CD4-positive, alpha-beta T cell treated with Interleukin-15 for 1 hour (primary cell): ENCODE data around the gene PYCR2.

Source experiments
- DNase-seq: peaks from one replicate; pipeline ENCODE4 v3.0.0-alpha.2; 2020

The PYCR2 gene

DNA sequence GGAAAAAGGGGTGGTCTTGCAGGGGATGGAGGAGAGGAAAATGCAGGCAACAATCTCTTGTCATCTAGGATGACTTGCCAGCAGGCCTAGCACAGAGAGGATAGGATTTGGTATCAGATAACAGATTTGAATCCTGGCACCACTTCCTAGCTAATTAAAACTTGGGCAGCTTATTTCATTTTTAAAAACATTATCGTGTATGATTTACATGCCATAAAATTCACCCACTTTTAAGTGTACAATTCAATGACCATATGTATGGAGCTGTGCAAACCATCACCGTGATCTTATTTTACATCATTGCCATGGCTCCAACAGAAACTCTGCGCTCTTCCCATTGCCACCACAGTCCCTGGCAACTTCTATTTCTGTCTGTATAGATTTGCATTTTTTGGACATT lies 6.9 kb downstream of the PYCR2 start:
- no peak for DNase-seq

DNA sequence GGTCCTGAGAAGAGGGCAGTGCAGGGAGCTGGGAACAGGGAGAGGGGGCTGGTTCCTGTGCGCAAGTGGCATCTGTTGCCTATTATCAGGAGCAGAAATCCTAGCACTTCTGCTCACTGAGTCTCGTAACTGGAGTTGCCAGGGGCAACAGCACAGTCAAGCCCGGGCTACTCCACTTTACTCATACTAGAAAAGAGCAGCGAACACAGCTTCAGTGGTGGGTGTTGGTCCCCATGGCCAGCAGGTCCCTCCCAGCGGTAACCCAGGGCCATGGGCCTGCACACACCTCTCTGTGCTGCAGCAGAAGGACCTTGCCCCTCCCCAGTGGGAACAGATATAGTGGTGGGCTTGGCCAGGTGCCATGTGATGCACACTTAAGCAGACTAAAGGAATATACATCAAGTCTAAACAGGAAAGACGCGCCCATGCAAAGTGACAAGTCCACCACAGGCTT lies 8.5 kb downstream of the PYCR2 start:
- DNase-seq: no peak

DNA sequence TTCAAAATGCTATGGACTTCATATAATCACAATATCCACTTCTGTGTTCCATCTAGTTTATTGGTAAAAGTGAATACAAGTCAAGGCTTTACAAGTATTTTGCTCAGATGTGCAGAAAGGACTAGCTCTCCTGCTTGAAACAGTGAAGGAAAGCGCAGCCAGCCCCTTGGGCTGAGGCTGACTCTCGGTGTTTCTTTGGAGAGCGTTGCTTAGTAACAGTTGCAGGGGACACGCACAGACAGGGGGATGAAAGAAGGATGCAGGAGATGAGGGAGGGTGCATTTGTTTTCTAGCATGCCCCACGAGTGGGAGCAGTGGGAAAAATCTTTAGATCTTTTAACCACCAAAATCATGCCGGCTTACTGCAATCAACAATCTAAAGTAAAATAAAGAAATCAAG lies 9.1 kb downstream of the PYCR2 start:
- no peak for DNase-seq

DNA sequence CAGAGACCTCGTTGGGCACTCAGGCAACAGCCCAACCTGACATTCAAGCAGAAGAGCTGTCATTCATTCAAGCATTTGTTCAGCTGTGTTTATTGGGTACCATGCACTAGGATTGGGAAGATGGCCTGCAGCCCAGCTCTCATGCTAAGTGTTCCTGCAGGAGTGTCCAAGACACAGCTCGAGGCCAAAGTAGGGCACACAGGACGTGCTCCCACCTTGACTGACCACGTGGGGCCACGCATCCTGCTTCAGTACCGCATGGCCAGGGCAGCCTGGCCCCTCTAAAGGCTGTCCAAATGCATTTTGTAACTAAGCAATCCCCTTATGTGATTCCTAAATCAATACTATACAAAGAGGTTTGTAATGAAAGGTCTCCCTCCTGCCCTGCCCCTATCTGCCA lies 9.7 kb downstream of the PYCR2 start:
- no peak for DNase-seq

DNA sequence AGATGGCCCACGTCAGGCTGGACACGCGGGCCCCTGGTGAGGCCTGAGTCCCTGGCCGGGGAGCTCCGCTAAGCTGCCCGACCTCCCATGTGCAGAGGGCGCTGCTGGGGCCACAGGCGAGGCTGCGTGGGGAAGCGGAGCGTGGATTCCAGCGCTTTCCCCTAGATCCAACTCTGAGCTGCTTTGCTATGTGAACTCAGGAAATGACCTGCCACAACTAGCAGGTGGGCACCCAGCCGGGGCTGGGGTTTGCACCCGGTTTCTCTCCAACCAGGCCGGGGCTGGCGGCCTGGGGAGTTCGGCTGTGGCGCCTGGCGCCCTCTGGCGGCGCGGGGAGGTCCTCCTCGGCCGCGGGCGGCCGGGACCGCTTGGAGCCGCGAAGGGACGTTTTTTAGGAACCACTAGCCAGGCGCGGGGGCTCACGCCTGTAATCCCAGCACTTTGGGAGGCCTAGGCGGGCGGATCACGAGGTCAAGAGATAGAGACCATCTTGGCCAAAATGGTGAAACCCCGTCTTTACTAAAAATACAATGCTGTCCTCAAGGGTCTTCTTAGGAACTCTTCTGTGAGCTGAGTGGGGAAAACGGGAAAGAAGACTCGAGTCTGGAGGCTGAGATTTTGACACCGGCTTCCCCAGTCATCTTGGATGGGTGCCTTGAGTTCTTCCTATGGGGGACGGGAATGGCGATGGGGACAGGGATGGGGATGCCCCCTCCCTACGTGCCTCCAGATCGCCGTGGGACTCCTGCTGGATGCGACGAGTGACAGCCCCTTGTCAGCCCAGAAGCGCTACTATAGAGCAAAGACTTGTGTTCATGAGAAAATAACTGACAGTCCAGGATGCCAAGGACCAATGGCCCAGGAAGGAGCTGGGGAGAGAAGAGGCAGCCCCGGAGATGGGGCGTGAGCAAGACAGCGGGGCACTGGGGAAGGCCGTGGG lies 12.6 kb downstream of the PYCR2 start:
- peak; percentile 71 for DNase-seq

DNA sequence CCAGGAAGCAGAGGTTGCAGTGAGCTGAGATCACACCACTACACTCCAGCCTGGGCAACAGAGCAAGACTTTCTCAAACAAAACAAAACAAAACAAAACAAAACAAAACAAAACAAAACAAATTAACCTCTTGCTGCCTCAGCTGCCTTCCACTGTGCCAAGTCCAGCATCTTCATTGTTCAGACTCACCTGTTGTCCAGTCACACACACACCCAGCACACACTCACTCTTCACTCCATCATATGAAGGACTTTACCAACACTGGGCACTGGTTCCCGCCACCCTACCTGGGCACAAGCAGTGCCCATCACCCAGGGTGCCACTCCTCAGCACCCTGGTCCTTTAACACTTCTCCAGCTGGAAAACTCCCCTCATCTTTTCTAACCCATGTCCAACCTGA lies 14.6 kb downstream of the PYCR2 start:
- no peak for DNase-seq

DNA sequence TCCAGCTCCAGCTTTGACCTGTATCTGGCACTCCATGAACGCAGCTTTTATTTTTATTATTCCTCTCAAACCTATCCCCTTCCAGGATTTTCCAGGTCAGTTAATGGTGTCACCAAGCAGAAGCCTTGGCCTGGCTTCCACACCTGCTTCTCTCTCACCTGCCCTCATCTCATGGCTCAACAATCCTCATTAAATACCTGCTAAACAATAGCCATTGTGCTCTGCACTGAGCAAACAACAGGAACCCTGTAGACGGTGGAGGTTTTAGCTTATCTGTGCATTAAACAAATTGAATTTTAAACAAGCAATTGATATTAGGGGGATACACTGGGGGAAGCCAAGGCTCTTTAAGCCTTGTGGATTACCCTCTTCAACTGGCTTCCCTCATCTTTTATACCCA lies 15.3 kb downstream of the PYCR2 start:
- DNase-seq: no peak

DNA sequence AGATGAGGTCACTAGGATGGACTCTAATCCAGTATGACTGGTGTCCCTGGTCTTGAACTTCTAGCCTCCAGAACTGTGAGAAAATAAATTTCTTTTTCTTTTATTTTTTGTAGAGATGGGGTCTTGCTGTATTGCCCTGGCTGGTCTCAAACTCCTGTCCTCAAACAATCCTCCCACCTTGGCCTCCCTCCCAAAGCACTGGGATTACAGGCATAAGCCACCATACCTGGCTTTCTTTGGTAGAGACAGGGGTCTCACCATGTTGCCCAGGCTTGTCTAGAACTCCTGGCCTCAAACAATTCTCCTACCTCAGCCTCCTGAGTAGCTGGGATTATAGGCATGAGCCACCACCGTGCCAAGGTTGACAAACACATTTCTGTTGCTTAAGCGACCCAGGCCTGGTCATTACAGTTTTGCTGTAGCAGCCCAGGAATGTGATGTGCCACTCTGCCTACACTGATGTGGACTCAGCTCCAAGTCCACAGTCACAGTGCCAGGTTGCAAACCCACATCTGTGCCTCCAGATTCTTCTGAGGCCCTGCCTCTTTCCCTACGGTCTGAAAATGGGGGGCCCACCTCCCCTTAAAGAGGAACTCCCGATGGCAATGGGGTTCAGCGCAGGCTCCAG lies 15.9 kb downstream of the PYCR2 start:
- no peak for DNase-seq

DNA sequence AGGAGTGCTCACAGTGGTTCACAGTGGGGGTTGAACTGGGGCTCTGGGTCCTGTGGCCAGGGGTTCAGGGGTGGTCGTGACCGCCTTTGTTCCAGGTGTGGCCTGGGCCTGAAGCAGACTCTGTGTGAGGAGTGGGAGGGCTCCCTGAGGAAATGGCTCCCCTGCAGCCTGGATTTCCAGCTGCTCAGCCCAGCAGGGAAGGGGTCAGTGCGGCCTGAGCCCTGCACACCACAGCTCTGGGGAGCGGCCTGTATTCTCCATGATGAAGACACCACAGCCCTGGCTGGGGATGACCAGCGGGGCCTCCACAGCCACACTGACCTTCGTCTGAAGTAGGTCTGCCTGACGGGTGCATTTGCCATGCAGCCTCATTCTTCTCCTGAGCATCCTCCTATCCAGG lies 16.7 kb downstream of the PYCR2 start:
- no peak for DNase-seq

DNA sequence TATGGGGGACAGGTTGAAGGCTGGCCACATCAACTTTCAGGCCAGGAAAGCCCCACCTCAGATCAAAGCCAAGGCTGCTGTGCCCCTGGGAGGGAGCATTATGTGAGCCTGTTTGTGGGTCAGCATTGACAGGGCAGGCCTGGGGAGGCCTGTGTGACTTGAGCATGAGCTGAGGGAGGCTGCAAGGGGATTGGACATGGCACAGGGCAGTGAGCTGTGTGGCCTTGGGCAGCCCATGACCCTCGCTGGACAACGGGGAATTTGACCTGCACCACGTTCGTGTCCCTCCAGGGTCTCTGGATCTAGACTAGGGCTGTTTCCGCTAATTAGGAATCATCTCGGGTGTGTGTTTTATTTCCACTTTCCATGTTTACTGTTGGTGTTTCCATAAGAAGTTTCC lies 17.6 kb downstream of the PYCR2 start:
- no peak for DNase-seq

DNA sequence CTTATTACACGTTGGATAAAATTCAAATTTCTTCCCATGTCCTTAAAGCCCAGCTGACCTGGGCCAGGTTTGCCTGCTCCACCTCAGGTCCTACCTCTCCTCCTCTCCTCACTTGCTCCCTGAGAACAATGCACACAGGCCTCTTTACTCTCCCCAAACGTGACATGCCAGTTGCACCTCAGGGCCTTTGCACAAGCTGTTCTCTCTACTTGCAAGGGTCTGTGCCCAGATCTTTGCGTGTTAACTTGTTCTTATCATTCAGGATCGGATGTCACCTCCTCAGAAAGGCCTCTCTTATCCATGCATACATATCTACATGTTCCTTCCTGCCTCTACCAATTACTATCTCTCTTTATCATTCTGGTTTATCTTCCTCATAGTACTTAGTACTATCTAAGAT lies 20.4 kb downstream of the PYCR2 start:
- DNase-seq: no peak

DNA sequence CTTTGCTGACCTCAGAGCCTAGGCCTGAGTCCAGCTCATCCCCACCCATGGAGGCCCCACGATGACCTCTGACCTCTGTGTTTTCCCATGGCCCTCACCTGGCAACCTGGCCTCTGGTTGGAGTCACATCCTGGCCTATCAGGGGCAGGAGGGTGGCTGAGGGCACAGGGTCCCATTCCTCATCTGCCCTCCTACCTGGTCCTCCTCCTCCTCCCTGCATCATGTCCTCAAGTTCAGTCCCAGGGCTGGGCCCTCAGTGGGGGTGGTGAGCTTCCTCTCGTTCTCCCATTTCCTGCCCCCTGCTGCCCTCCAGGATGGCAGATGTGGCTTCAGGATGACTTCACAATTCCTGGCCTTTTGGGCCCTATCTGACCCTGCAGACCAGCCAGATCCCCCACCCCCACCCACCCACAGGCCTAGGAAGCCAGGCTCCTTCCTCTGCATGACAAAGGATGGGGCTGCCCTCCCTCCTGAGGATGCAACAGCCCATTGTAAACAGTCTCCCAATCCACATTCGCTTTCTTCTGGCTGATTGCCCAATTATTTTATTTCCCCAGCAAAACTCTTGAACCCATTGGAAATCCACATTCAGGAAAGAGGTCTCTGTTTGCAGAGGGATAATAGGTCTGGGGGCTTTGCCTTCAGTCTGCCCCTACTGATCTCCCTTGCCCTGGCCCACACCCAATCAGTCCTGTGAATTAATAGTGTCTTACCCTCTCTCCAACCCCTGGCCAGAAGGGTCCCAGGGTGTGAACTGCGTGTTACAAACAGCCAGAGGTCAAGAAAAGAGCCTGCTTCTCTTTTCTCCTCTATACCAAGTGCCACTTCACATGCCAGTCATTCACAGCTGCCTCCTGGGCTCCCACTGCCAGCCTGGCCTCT lies 24.8 kb downstream of the PYCR2 start:
- DNase-seq: no peak

DNA sequence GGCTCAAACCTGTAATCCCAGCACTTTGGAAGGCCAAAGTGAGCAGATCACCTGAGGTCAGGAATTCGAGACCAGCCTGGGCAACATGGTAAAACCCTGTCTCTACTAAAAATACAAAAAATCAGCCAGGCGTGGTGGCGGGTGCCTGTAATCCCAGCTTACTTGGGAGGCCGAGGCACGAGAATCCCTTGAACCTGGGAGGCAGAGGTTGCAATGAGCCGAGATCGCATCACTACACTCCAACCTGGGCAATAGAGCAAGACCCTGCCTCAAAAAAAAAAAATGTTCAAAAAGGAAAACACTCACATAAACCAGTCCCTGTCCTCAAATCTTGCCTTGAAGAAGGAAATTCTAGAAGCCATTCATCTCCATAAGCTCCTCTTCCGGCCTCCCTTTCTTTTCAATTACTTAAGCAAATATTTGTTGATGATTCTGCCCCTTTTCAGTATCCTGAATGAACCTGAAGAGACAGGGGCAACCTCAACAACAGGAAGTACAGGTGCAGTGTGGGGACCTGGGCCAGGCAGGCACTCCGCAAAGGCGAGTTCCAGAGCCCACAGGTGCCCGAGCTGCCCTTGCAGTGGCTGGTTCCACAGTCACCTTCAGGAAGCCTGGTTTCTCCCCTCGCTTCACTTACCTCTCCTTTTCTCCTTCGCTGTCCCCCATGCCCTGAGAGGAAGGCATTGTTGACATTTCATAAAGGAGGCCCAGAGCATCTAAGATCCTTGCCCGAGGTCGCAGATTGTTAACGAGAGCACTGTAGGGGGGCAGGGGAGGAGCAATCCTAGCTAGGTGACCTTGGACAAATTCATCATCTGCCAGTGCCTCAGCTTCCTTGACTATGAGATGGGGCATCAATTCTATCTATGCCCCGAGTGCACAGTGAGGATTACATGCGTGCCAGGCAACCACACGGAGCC lies 26.2 kb downstream of the PYCR2 start:
- peak; percentile 58 for DNase-seq

DNA sequence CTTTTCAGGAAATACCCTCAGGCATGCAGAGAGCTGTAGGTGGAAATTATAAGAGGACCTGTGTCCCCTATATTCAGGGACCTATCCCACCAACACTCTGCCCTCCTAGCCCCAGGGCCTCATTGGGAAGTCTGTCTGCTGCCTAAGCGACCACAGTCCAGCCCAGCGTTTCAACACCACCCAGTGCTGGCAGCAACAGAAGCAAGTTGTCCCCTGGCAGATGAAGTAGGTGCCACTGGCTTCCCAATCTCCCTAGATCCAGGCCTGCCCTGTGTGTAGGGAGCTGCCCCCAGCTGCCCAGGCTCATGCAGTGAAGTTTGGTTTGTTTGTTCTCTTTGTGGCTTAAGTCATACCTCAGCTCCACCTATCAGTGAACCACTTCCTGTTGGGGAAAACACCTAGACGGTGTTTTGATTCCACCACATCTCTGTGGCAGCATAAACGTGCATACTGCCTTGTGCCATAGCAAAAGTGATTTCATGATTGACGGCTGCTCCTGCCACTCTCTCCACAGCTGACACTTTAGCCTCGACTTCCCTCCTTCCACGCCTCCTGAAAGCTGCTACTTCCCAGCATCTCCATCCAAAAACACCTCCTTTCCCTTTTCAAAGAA lies 27.0 kb downstream of the PYCR2 start:
- DNase-seq: peak; percentile 85

DNA sequence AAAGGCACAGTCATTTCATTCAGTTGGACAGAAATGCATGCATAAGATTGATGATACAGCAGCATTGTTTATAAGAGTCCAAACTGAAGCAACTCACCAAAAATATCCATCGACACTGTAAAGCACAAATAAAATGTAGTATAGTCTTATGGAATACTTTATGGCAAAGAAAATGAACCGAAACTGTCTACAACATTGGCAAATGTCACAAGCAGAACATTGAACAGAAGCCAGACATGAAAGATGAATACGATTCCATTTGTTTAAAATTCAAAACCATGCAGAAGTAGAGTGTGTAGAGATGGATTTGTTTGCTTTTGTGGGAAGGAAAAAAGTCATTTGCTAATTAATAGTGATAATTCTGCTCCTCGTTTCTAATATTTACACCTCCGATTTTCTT lies 27.6 kb downstream of the PYCR2 start:
- DNase-seq: no peak

DNA sequence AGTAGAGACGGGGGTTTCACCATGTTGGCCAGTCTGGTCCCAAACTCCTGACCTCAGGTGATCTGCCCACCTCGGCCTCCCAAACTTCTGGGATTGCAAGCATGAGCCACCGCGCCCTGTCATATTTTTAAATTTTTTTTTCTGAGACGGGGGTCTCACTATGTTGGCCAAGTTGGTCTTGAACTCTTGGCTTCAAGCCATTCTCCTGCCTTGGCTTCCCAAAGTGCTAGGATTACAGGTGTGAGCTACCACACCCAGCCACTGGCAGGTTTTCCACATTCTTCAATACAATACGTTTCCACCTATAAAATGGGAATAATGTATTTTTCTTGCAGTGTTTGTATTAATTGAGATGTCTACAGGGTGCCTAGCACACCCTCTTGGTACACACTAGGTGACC lies 31.7 kb downstream of the PYCR2 start:
- DNase-seq: no peak

DNA sequence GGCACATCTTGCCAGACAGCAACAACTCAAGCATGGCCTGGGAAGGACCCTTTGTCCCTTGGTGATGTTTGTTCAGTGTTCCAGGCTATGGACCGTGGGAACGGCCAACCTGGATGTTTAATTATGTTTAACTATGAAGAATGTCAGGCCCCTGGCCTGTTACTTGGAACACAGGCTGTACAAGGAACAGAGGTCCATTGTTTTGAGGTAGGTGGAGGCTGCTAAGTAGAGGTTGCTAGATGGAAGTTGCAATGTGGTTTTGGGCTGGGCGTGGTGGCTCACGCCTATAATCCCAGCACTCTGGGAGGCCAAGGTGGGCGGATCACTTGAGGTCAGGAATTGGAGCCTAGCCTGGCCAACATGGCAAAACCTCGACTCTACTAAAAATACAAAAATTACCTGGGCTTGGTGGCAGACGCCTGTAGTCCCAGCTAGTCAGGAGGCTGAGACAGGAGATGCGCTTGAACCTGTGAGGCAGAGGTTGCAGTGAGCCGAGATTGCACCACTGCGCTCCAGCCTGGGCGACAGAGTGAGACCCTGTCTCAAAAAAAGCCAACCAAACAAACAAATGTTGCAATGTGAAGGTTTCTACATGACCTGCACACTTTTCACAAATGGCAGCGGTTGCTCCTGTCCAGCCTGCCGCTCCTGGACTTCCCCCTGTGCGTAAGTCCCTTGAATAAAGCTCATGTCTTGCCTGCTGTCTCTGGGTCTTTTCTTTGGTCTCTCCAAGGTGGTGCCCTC lies 32.6 kb downstream of the PYCR2 start:
- no peak for DNase-seq

DNA sequence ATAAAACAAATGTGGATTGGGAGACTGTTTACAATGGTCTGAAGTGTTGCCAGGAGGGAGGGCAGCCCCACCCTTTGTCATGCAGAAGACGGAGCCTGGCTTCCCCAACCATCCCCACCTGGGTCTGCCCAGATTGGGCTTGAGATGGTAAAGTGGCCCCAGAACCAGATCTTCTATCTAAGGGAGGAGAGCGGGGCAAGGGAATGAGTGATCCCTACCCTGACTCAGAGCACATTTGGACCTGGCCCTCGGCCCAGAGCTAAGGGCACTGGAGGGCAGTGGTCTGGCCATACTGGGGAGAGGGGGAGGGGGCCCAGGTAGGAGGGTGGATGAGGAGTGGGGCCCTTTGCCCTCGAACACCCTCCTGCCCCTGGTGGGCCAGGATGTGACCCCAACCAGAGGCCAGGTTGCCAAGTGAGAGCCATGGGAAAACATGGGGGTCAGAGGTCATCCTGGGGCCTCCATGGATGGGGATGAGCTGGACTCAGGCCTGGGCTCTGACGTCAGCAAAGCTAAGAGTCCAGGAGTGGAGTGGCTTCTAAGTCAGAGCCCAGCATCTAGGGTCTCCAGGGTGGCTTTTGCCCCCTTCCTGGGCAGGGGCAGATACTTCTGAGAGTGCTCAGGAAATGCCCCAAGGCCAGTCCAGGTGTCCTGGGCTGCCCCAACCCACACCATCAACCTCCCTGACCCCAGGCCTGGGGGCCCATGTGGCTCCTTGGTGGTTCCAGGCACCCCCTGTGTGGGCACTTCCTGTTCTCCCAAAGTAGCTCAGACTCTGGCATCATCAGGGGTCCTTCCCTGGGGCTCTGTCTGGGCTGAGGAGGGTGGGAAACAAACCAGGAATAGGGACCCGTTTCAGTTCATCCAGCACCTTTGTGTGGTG lies 33.5 kb downstream of the PYCR2 start:
- DNase-seq: no peak

DNA sequence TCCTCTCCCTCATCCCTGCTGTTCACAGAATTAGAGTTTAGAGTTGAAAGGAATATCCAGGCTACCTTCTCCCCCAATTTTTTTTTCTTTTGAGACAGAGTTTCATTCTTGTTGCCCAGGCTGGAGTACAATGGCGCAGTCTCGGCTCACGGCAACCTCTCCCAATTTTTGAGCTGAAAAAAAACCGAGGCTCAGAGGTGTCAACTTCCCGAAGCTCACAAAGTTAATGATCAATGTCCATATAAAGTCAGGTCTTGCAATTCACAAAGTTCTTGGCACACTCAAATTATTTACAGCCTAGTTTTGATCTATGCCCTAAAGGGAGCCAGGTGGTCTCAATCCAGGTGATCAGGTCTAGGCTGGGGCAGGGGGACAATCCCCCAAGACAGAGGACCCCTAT lies 34.3 kb downstream of the PYCR2 start:
- no peak for DNase-seq
